GDM1 (cell line): ENCODE data around the gene FBXO11.
A peak's percentile ranks its signal among the peaks of the same experiment; 100 is the strongest.

ENCODE experiments used
- DNase-seq: peaks from one replicate; lab custom pipeline; 2025; lab: John Stamatoyannopoulos, UW

The FBXO11 gene

GRCh38 chr2:47783486-47784351, 122.6 kb downstream of the FBXO11 start:
- DNase-seq = peak; percentile 46

DNA sequence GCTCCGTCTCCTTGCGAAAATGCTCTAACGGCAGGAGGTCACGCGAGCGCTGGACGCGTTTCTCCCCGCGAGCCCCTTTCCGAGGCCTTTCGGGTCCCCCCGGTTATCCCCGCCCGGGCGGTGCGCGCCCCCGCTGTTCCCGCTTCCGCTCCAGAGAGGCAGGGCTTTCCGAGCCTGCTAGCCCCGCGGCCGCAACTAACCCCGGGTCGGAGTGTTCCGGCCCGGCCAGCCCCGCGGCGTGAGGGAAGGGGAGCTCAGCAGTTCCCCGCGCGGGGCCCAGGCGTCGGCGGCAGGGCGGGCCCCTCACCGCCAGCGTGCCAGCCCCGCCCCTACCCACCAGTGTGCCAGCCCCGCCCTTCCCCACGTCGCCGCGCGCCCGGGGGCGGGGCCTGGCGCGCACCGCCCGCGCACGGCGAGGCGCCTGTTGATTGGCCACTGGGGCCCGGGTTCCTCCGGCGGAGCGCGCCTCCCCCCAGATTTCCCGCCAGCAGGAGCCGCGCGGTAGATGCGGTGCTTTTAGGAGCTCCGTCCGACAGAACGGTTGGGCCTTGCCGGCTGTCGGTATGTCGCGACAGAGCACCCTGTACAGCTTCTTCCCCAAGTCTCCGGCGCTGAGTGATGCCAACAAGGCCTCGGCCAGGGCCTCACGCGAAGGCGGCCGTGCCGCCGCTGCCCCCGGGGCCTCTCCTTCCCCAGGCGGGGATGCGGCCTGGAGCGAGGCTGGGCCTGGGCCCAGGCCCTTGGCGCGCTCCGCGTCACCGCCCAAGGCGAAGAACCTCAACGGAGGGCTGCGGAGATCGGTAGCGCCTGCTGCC, 123.4 kb downstream of the FBXO11 start, which contains the start of gene MSH6:
Gene MSH6 (plus strand): TSS at position 475 of the 815 bp plus-strand sequence. CDS start 89 bp downstream, at position 564.
- DNase-seq = peak; percentile 93

GRCh38 chr2:47782381-47782670, 124.0 kb downstream of the FBXO11 start:
- DNase-seq = no peak

GRCh38 chr2:47779426-47779790, 126.9 kb downstream of the FBXO11 start:
- no peak for DNase-seq

GRCh38 chr2:47778698-47779425, 127.4 kb downstream of the FBXO11 start:
- no peak for DNase-seq

- no peak for DNase-seq
Observed at GRCh38 chr2:47777277-47777937, 128.9 kb downstream of the FBXO11 start.

- DNase-seq = no peak
Observed at GRCh38 chr2:47774567-47774966, 131.7 kb downstream of the FBXO11 start.

- no peak for DNase-seq
Observed at GRCh38 chr2:47772343-47772742, 134.0 kb downstream of the FBXO11 start.

DNA sequence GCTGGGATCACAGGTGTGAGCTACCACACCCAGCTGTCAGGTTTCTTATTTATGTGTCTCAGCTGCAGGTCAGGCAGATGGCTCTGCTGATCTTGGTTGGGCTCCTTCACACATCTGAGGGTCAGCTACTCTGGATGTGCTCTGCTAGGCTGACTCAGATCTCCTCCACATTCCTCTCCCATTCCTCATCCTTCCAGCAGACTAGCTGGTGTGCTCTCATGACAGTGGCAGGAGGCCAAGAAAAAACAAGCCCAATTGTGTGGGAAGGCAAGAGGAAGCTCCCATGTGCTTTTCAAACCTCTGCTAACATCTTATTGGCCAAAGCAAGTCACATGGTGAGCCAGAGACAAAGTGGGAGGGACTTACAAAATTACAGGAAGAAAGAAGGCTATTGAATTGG, 135.1 kb downstream of the FBXO11 start:
- no peak for DNase-seq

- DNase-seq = no peak
Observed at GRCh38 chr2:47769318-47769717, 137.0 kb downstream of the FBXO11 start.

- DNase-seq = peak; percentile 30
Observed at GRCh38 chr2:47767880-47768609, 138.3 kb downstream of the FBXO11 start.

GRCh38 chr2:47767497-47767844, 138.8 kb downstream of the FBXO11 start:
- DNase-seq = no peak

- no peak for DNase-seq
Observed at GRCh38 chr2:47751856-47752414, 154.4 kb downstream of the FBXO11 start.

GRCh38 chr2:47747878-47748277, 158.4 kb downstream of the FBXO11 start:
- DNase-seq = no peak

- no peak for DNase-seq
Observed at GRCh38 chr2:47744074-47744473, 162.2 kb downstream of the FBXO11 start.

DNA sequence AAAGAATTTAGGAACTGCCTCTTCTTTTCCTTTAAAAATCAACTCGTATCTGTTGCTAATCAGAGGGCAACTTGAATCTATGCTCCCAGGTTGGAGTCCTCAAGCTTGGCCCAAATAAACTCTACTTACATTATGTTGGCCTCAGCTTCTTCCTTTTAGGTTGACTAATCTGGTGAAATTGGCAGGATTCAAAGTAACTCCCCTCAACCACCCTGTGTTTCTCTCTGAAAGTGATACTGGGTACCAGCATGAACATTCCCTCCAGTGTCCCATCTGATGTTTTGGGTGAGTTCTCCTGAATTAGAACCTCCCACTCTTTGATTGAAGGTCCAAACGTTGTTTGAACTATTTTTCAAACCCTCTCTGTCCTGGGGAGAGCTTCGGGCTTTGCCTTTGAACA, 164.7 kb downstream of the FBXO11 start:
- no peak for DNase-seq

DNA sequence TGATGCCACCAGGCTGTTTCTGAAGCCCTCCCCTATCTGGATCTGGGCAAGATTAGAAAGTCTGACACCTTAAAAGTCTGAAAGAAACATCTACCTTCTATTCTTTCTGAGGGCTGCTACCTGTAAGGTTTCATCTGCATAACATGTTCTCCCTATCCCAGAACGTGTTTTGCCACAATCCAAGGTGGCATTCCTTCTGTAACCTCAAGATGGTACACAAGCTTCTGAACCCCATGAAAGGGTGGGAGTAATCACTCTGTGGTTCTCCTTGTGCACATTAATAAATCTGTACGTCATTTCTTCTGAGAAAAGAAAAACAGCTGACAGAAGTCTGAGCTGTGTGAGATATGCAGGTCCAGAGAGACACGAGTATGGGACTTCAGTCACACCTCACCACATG, 165.2 kb downstream of the FBXO11 start:
- DNase-seq = no peak
